ENCODE results near the gene SLC26A2. TPM values are rescaled to one million over a fixed set of nuclear protein-coding genes. Genes with fewer than 3 reads are reported as not detected.

The SLC26A2 gene
- total RNA-seq, 1 experiment from 2014 or later: 11.1 TPM

DNA sequence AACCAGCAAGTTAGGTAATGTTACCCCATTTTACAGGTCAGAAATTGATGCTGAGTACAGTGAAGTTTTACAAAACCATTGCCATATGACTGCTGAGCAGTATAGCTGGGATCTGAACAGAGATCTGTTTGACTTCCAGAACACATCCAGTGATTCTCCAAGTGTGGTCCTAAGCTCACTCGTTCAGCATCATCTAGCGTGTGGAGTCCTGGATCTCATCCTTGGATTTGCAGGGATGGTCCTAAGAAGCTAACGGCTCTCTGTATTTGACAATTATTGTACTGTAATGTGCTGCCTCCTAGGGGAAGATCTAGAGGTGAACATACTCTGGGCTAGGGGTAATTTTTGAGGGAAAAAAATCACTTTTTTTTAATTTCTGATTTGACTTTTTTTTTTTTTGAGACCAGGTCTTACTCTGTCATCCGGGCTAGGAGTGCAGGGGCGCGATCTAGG, 1.4 kb downstream of the SLC26A2 start:
- peak; percentile 52 for DNase-seq (ENCODE audit: low read depth)

- DNase-seq (ENCODE audit: low read depth): no peak
Observed at GRCh38 chr5:149962601-149963300, 2.2 kb downstream of the SLC26A2 start.

GRCh38 chr5:149963729-149964128, 3.2 kb downstream of the SLC26A2 start:
- no peak for DNase-seq (ENCODE audit: low read depth)

GRCh38 chr5:149966946-149967345, 6.4 kb downstream of the SLC26A2 start:
- DNase-seq (ENCODE audit: low read depth): no peak

GRCh38 chr5:149969181-149969930, 8.8 kb downstream of the SLC26A2 start:
- no peak for DNase-seq (ENCODE audit: low read depth)

DNA sequence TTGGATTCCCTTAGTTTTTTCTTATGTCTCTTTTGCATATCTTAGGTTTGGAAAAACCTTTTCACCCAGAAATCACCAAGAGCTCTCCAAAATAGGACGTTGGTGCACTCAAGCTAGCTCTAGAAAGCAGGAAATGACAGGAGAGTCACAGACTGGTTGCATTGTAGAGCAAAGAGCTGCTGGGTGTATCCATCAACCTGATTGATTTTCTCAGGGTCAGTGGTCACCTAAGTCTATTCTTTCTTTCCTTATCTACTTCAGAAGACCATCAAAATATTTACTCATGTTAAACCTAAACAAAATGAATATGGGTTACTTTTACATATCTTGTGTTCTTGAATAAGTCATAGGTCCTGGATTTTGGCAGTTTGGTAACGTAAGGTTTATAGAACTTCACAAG, 14.9 kb downstream of the SLC26A2 start:
- no peak for DNase-seq (ENCODE audit: low read depth)

DNA sequence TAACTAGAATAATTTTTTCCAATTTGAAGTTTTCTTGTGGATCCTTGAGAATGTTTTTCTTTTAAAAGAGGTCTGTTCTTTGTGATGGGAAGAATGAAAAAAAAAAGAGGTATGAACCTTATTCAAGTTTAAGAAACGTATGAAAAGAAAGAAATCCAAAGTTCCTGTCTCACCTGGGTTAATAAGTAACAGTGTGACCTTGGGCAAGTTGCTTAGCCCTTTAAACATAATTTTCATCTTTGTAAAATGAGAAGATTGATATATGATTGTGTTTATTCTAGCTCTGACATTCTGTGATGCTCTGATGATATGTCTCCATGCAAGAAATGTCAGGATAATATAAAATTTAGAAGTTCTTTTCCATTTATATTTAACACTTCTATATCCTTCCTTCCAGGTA, 19.3 kb downstream of the SLC26A2 start:
- DNase-seq (ENCODE audit: low read depth): no peak

GRCh38 chr5:149981206-149981605, 20.6 kb downstream of the SLC26A2 start:
- DNase-seq (ENCODE audit: low read depth): no peak

DNA sequence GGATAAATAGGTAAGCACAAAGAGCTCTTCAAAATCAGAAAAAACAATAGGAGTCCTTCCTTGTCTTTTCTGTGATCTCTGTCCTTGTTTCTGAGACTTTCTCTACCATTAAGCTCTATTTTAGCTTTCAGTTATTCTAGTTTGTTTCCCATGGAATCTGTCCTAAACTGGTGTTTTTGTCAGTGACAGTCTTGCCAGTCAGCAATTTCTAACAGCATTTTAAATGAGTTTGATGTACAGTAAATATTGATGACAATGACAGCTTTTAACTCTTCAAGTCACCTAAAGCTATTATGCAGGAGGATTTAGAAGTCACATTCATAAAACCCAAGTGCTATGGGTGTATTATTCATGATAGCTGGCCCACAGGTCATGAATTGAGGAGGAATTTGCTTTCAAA, 21.9 kb downstream of the SLC26A2 start:
- no peak for DNase-seq (ENCODE audit: low read depth)

DNA sequence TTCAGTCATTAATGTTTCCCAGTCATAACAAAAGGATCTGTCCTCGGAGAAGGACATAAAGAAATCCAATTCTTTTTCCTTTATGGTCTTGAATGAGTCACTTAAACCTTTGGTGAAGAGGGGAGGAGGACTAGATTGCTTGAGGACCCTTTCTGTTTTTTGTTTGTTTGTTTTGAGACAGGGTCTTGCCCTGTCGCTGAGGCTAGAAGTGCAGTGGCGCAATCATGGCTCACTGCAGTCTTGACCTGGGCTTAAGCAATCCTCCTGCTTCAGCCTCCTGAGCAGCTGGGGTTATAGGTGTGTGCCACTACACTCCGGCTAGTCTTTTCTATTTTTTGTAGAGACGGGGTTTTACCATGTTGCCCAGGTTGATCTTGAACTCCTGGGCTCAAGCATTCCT, 27.6 kb downstream of the SLC26A2 start:
- no peak for DNase-seq (ENCODE audit: low read depth)

DNA sequence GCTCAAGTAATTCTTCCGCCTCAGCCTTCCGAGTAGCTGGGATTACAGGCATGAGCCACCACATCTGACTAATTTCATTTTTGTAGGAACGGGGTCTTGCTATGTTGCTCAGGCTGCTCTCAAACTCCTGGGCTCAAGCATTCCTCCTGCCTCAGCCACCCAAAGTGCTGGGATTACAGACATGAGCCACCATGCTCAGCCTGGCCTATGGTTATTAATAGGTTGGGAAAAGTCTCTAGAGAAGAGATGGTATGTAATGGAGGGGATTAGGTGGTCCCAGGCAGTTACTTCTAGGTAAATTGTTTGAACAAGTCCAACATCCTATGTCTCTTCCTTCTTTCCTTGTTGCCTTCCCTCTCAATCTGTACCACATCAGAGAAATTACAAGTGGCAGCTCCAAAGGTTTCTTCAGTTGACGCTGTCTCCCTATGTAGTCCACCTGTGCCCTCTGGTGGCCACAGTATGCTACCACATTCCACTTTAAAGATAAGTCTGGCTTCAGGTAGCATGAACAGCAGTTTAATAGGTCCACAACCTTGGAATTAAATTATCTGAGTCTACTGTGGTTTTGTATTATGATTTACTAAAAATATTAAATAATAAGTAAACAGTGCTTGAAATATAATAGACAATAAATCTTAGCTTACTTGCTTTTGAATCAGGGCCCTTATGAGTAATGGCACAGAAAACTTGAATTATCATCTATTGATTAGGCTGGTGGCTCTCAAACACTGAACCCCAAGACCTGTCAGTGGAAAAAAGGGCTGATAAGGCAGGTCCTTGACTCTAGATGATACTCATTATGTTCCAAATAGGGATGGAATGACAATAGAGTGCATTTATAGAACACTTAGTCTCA, 30.2 kb downstream of the SLC26A2 start:
- peak; percentile 72 for DNase-seq (ENCODE audit: low read depth)

DNA sequence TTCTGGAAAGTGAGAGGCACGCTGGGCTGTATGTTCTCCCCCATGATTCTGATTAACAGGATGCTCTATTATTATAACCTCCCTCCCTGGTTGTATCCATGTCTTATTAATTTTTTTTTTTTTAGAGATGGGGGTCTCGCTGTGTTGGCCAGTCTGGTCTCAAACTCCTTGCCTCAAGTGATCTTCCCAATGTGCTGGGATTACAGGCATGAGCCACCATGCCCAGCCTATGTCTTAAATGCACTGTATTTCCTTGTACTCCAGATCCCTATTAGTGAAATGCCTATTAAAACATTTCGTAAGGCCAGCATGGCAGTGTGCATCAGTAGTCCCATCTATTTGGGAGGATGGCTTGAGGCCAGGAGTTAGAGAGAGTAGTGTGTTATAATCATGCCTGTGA, 32.9 kb downstream of the SLC26A2 start:
- DNase-seq (ENCODE audit: low read depth): no peak

- no peak for DNase-seq (ENCODE audit: low read depth)
Observed at GRCh38 chr5:149995385-149996204, 35.0 kb downstream of the SLC26A2 start.

DNA sequence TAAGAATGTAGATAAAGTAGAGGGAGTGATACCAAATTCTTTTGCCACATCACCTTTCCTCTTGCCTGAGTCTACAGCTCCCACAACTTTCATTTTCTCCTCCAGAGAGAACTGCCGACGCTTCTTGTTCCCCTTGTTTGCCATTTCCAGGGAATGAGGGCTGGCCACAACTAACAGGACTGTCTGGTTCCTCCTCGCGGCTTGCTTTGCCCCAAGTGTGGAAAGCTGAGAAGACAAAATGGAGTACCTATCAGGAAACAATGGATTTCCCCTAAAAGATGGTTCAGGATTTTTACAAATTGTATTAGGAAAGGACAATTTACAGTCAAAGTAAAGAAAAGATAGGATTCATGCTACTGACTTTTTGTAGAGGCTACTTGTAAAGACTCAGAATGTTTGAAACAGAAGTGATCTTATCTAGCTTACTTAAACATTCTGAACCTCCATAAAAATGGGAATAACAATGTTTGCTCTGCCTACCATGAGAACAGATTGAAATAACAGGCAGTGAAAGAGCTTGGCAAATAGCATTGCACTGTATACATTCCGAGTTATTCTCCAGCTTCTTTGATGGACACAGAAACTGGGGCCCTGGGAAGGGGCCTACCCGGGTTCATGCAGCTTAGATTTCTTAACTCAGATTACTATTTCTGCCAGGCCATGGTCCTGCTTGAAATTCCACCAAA, 35.8 kb downstream of the SLC26A2 start:
- no peak for DNase-seq (ENCODE audit: low read depth)

DNA sequence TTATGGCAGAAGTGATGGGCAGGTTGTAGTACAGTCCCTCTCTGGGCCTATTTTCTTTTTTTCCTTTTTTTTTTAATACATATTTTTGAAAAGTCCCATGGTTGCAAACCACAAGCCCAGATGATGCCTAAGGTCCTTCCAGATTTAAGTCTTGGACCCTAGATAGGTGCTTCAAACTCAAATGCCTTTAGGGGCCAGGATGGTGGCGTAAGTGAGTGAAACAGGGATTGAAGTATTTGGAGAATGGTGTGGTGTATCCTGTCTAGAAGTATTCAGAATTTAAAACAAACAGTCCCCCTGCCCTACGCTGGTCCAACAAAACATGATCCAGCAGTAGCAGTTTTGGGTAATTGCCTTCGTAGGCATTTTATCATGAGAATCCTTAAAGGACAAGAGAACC, 37.7 kb downstream of the SLC26A2 start:
- DNase-seq (ENCODE audit: low read depth): no peak

GRCh38 chr5:149999359-149999758, 38.8 kb downstream of the SLC26A2 start:
- DNase-seq (ENCODE audit: low read depth): peak; percentile 18

DNA sequence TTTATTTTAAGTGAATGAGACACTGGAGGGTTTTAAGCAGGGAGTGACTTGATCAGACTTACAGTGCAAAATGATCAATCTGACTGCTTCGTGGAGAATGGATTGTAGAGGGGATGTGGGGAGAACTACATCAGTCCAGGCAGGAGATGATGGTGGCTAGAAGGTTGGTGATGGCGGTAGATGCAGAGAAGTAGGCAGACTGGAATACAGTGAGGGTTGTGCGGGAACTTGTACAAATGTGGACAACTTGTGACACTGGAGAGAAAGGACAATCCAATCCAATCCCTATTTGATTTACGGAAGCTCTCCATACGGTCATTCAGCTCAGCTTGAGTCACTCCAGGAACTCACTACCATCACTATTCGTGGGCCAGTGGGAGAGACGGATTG, 39.3 kb downstream of the SLC26A2 start:
- no peak for DNase-seq (ENCODE audit: low read depth)

- DNase-seq (ENCODE audit: low read depth): peak; percentile 98
Observed at GRCh38 chr5:150000256-150000989, 39.9 kb downstream of the SLC26A2 start, which contains the start of the genes HMGXB3 and TIGD6. Gene HMGXB3, plus strand, starts transcription at chr5:150000739. Its CDS starts 4,114 bp downstream, at chr5:150004853. Gene TIGD6, minus strand, starts transcription at chr5:150000654. Its CDS starts 4,306 bp downstream, at chr5:149996348.

GRCh38 chr5:150000990-150001659, 40.6 kb downstream of the SLC26A2 start:
- peak; percentile 49 for DNase-seq (ENCODE audit: low read depth)
